GM18951 (cell line): Measurements from ENCODE around the gene SPRTN.
A peak's percentile ranks its signal among the peaks of the same experiment; 100 is the strongest.

Experiments
- POLR2A ChIP-seq: IDR thresholded peaks from 4 replicates; pipeline ENCODE4 v1.6.1; 2011; ENCODE audit warnings: mild to moderate bottlenecking; ENCODE audit not compliant: insufficient read length, insufficient read depth; ENCODE audit errors: extremely low read depth
- in situ Hi-C: fragments of 300-500 bp; cut with MboI; formaldehyde crosslinking; loops from one replicate; pipeline ENCODE4 v1.12.0; 2022; ENCODE audit warnings: low sequenced_read_pairs, mixed read lengths, inconsistent platforms; ENCODE audit not compliant: unreplicated experiment

SPRTN gene

GRCh38 chr1:231322880-231323530 is 15.1 kb upstream of the SPRTN start:
- in situ Hi-C loops, result no loop called here
- TF ChIP-seq POLR2A, result no peak

DNA sequence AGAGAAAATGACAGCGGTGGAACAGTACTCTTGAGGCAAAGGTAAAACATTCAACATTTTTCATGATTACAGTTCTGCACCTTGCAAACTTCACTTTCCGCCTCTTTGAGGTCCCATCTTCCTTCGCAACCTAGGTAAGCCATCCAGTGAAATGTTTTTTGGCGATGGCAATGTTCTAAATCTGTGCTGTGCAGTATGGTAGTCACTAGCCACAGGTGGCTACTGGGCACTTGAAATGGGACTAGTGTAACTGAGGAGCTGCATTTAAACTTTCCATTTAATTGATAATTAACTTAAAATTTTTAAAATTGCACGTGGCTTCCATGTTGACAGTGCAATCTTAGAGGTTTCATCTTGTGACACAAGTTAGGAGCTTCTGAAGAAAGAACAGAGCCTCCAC is 13.4 kb upstream of the SPRTN start:
- no peak for TF ChIP-seq POLR2A
- in situ Hi-C loops, result no loop called here

DNA sequence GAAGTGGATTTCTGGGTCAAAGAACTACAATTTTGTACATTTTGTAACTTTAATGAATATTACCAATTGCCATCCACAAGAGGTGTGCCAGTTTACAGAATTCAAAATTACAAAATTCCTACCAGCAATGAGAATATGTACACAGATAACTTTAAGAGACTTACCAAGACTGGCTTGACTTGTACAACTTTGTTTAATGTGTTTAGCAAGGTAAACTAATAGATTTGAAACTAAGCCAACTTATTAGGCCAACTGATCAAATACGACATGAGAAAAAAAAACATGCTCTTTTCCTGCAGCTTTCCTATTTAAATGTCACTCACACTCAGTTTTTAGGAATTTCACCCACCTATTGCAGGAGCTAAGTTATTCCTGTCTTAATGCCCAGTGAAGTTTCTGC is 11.8 kb upstream of the SPRTN start:
- TF ChIP-seq POLR2A, result no peak
- in situ Hi-C loops, result no loop called here

DNA sequence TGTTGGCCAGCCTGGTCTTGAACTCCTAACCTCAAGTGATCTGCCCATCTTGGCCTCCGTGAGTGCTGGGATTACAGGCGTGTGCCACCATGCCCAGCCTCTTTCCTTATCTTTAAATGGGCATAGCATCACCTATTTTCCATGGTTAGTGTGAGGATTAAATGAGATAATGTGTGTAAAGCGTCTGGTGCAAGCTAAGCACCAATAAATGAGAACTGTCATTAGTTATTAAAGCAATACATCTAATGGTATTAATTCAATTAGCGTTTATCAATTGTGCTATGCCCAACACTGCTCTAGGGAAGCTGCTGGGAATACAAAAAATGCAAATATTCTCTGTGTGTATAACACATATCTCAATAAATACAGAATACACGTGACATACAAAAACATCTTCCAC is 10.5 kb upstream of the SPRTN start:
- in situ Hi-C loops, result no loop called here
- no peak for TF ChIP-seq POLR2A

DNA sequence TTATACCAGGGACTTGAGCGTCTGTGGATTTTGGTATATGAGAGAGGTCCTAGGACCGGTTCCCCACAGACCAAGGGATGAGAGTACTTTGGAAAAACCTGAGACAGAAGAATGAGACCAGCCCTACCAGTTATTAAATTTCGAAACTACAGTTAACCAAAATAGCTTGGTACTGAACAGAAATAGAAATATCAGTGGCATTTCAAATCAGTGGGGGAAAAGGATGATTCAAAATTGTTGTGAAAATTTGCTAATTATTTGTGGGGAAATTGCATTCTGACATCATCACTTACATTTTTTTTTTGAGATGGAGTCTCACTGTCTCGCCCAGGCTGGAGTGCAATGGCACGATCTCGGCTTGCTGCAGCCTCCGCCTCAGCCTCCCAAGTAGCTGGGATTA is 8.6 kb upstream of the SPRTN start:
- TF ChIP-seq POLR2A, result no peak
- in situ Hi-C loops, result no loop called here

DNA sequence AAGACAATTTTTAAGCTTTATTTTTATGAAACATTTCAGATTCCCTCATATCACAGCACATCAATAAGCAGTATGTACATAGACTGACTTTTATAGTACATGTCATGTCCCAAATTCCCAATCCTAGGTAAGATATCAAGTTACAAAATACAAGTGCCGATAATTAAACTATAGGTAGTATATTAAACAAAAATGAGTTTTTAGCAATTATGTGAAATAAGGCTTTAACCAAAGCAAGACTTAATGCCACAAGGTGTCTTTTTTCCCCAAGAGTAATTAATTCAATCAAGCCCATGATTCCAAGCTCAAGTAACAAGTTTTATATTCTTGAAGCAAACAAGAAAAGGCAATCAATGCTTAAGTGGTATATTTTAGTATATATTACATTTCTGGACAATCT is 5.3 kb upstream of the SPRTN start:
- in situ Hi-C loops, result no loop called here
- no peak for TF ChIP-seq POLR2A

DNA sequence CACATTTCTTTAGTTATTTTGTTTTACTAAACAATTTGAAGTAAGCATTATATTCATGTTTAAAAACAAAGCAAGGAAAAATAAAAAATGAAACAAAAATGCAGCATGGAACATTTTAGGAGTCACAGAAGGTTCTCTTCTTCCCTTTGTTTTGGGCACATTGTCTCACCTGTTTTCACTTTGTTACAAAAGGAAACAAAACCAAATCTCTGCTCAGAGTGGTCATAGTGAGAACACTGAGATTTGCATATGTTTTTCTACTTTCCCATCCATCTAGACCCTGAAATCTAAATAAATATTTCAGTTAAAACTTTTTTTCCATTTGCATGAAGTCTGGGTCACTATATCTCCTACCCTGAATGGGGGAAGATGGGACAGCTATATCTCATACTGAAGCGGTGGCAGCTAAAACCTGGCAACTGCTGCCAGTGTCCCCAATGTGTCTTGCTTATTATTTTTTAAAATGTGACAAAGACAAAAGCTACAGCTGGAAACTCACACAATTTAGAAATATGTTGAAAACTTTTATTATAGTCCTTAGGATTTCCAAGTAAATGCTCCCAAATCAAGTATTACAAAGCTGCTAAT is 3.9 kb upstream of the SPRTN start:
- in situ Hi-C loops, result no loop called here
- TF ChIP-seq POLR2A, result no peak

- in situ Hi-C loops, result no loop called here
These were observed 3.1 kb upstream of the SPRTN start for GRCh38 chr1:231334952-231335351.

DNA sequence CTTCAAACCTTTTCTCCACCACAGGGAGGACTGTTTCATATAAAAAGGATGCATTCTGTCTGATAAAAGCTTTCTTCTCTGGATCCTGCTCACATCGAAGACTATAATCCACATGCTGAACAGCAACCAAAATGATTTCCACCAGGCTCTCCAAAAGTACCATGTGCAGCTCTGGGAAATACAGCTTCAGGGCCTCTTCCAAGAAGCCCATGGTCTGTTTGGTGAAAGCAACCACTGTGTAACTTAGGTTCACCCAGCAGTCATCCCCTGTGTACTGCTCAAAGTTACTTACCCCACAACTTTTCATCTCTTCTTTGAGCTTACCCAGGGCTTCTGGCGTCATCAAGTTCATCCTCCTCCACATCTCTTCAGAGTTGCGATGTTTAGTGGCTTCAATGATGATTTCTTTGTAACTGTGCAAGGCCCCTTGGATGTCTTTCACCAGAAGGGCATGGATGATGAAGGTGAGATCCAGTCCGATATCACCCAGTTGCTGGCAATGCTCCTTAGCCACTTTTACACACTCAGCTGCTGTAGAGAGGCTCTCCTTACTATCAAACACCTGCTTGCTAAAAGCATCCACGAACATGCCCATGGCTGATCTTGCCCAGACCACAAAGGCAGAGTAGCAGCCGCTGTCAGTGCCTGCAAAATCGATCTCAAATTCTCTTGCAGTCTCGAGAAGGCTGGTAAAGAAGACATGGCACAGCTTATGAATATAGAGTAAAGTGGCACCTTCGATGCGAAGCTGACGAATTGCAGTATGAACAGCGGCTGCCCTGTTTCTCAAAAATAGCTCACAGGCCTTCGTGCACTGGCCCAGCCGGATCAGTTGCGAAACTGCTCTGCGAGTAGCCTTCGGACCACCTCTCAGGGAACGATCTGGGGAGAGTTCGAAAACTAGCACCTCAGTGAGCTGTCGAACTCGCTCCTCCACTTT is 2.2 kb upstream of the SPRTN start:
- in situ Hi-C loops, result no loop called here
- TF ChIP-seq POLR2A, result no peak

More at GRCh38 chr1:231334952-231335351, 3.1 kb upstream of the SPRTN start:
- TF ChIP-seq POLR2A, result no peak

GRCh38 chr1:231337043-231337471 is 1.0 kb upstream of the SPRTN start:
- no peak for TF ChIP-seq POLR2A
- in situ Hi-C loops, result no loop called here

DNA sequence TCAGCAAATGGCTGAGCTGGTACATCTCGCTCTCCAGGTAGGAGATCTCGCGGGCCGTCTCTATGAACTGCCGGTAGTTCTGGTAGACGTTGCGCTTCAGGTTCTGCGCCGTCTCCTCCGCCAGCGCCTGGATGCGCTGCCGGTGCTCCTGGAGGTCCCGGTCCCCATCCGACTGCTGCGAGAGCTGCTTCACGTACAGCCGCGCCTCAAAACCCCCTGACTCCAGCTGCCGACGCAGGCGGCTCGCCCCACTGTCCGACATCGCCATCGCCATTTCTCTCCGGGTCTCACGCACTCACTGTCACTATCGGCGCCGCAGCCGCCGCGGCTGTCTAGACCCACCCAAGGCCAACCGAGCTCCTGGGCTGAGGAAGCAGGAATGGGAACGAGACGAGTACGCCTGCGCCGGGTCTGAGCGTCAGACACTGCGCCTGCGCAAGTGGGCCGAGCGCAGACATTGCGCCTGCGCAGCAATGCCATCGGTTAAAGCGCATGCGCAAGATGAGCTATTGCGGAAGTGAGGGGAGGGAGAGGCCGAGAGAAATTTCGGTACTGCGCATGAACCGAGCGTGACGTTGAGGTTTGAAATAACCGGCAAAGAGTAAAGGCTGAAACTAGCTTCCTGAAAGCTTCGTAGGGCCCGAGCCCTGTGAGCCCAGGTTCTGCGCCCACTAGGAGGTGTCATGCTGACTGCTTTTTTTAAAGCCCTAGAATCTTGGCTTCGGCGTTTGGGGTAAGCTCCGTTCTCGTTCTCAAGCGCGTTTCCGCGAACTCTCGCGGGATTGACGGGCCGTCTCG is 422 bp upstream of the SPRTN start, which contains the start of gene EXOC8:
TSS of gene EXOC8 (minus strand) at position 381 of the 798 bp plus-strand sequence. CDS start at position 274, 107 bp downstream.
- TF ChIP-seq POLR2A, result peak; percentile 83
- in situ Hi-C loops, result no loop called here

DNA sequence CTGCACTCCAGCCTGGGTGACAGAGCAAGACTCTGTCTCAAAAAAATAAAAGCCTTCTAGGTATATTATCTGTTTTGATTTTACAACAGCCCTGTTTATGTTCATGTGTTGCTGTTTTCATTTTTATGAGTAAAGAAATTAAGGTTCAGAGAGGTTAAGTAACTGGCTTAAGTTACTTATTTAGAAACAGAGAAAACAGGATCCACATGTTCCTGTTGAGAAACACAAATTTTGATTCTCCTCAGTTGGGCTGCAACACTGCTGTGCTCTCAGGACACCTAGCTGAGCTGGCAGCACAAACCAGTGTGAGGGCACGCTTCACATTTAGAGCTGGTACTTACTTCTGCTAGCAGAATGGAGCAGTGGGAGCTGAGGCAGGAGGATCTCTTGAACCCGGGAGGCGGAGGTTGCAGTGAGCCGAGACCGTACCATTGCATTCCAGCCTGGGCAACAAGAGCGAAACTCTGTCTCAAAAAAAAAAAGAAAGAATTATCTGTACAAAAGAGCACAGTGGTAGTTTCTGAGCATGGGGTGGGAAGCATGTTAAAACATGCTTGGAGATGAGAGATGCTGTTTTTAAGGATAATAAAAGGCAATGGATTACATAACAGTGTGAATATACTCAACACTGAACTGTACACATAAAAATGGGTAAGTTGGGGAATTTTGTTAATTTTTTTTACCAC is 2.4 kb downstream of the SPRTN start:
- in situ Hi-C loops, result no loop called here
- TF ChIP-seq POLR2A, result no peak
